ENCODE results near the gene THSD4.
A peak's percentile ranks its signal among the peaks of the same experiment; 100 is the strongest.

The THSD4 gene

DNA sequence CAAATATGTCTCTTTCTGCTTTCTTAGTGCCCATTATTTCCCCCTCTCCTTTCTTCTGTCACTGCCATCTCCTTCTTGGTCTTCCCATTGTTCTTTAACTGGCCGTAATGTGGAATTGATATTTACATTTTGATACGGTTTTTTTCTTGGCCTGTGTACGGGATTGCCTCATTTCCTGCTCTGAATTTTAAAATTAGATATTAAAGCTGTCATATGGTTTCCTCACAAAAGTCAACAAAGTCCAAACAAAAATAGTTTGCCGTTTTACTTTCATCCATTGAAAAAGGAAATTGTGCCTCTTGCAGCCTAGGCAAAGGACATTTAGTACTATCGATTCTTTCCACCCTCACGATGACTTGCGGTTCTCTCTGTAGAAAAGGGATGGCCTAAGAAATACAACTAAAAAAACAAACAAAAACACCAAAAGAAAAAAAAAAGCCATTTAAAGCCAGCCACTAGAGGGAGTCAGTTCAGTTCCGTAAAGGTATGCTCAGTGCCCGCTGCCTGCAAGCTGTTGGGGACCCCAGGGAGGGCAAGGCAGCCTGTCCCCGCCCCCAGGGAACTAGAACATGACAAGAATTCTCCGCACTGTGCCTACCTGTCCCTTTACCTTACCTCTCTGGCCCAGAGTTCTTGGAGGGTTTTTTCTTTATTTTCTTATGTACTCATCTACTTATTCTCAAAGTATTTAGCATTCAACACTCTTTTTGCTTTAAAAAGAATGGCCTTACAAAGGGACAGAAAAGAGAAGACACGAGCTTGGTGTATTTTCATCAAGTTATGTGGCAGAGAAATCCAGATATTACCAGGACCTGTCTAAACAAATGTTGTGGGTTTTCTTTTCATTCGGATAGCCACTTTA, 665.1 kb downstream of the THSD4 start:
- DNase-seq = no peak

DNA sequence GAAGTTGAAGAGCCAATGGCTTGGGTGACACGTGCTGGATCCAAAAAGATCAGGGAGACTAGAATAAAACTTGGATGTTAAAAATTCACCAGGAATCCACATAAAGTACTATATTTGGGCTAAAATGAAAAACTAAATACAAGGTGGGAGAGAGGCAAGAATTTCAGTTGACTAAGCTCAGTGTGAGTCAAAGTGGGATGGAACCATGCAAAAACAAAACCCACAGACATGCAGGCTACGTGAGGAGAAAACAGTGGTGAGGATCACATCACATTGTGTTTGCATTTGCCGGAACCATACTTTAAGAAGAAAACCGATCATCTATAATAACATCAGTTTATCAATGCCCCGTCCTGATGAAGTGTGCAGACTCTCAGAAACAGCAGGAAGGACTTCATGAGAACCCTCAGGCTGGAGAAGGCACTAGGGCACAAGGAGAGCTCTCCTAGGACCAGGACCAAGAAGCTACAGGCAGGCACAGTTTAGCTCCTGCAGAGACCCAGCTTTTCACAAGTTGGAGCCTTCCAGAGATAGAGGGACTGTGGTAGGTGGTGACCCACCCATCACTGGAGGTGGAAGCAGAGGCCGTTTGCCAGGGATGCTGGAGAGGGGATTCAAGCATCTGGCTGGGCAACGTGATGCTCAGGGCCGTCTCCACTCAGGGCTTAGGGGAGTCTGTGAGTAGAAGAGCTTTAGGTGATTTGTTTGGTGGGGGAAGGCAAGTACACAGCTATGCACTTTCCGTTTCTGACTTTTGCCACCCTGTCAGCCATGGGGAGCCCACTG, 666.1 kb downstream of the THSD4 start:
- DNase-seq = no peak

DNA sequence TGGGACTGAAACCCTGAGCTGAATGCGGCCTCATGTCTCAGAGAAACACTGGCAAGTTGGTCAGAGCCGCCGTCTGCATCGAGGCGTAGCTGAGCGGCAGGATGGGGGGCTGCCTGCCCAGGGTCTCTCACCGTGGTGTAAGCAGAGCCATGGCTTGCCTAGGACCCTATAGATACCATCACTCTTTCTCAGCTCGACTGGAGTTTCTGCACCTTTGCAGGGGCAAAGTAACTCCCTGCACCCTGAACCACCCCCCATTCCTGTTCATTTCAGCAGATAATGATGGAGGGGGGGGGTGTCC, 666.6 kb downstream of the THSD4 start:
- no peak for DNase-seq

DNA sequence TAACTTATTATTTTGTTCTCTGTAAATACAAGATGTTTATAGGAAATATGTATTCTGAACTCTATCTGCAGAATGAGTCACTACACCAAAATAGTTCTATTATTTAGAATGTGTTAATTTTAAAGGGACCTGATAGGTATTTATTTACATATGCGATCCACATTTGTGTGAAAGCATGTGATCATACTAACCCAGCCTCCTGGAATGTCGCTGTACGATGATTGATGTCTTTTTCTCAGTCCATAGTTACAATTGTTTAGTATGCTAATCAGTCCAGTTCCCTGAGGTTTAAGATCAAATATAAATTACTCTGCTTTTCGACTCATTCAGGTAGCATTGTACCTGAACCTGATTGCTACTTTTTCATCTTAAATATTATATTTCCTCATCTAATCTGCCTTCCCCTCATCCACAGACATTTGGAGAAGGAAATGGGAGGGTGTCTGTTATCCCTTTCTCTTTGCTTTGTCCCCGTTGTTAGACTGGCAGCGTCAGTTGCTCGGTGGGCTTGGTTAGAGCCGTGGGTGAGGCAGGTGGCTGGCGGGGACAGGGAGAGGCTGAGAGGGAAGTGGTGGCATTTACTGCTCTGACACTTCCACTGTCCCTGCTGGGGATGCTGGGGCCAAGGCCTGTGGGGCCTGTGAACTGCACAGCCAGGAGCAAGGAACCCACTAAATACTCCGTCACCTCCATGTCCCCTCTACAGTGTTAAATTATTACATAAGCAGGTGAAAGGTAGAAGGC, 667.3 kb downstream of the THSD4 start:
- no peak for DNase-seq

DNA sequence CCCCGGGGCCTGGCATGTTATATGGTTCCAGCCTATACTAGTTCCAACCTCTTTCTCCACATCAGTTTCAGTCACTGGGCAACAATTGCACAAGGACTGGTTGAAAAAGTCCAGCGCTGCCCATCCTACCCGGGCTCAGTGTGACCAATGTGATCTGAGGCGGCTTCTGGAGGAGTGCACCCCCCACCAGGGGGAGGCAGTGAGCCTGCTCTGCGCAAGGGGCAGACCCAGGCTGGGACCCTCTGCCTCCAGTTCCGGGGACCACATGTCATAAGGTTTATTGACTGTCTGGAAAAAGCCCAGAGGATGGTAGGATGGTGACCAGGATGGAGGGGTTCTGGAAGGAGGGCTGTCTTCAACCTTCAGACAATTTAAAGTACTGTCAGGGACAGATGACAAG, 669.4 kb downstream of the THSD4 start:
- peak; percentile 47 for DNase-seq

DNA sequence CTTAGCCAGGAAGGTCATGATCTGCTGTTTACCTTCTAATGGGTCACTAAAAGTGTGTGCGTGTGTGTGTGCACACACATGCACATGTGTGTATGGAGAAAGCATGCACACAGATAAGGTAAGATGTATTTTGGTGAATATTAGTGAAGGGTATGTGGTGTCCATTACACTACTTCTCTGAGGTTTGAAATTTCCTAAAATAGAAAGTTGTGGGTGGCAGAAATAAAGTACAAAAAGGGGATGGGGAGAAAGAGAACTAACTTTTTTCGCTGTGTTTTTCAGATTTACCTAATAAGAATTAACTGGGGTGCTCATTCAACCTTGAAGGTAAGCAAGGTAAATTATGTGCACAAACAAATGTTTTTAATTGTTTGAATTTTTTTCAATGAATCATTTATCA, 670.7 kb downstream of the THSD4 start:
- DNase-seq = no peak

DNA sequence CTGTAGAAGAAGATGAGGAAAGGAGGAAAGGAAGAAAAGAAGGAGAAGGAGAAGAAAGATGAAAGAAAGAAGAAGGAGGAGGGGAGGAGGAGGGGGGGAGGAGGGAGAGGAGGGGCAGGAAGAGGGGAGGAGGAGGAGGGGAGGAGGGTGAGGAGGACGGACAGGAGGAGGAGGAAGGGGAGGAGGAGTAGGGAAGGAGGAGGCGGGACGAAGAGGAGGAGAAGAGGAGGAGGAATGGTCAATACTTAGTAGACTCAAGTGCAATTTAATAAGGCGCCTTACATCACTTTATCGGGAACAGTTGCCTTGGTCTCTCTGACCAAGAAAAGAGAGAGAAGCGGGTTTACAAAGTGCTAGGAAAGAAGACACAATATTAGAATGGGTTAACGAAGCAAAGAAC, 671.4 kb downstream of the THSD4 start:
- DNase-seq = no peak

DNA sequence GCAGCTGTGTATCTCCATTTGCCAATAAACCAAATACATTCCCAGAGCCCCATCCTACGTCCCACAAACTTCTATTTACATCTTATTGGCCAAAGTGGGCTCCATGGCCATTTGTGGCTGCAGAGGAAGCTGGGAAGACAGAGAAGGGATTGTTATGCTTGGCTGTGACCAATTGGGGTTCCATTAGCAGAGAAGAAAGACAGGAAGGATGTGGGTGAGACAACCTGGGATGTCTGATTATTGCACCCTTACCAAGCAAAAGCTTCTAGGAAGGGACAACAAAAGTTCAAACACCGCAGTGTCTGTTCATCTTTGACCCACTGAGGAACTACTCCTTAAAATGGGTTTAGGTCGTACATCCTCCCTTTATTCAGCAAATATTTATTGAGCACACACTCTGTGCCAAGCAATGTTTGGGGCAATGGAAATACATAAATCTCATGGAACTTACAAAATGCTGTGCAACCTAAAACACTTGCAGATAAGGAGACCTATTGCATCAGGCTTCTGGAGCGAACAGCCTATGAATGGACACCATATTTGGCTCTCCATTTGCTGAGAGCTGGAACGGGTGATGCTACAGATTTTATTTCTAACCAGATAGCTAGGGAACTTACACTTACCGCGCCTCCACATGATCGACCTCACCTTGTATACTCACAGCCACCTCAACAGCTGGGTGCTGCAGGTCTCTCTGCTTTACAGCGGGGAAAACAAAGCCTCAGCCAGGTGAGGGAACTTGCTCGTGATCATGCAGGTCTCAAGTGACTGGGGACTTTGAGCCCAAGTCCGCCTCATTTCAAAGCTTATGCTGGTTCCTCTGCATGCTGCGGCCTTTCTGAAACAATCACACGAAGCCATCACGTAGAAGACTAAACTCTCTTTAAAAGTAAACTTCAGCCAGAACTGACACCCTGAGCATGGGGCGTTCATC, 673.6 kb downstream of the THSD4 start:
- peak; percentile 51 for DNase-seq

DNA sequence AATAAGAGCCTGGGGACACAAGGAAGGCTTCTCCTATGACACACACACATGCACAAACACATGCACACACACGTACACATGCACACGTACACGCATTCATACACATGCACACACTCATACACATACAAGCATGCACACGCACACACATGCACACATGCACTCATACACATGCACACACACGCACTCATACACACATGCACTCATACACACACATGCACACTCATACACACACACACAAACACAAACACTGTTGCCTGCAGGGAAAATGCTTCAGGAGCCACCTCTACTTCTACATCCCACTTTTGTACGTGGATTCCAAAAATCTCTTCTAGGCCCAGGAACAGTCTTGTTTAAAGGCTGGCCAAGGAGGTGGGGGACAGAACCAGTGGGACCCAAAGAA, 674.3 kb downstream of the THSD4 start:
- DNase-seq = peak; percentile 37

DNA sequence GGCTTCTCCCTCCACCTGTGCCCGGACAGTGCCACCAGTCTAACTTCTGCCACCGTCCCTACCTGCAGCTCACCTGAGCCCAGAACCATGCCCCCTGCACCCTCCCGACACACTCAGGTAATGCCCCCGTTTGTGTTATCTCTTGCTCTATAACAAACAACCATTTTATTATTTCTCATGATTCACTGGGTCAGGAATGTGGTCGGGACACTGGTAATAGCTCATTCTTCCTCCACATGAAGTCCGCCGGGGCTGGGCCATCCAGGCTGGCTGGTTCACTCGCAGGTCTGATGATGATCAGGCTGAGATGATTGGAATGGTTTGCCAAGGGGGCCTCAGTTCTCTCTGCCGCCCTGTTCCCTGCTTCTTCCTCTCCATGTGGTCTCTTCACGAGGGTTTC, 674.8 kb downstream of the THSD4 start:
- peak; percentile 81 for DNase-seq

DNA sequence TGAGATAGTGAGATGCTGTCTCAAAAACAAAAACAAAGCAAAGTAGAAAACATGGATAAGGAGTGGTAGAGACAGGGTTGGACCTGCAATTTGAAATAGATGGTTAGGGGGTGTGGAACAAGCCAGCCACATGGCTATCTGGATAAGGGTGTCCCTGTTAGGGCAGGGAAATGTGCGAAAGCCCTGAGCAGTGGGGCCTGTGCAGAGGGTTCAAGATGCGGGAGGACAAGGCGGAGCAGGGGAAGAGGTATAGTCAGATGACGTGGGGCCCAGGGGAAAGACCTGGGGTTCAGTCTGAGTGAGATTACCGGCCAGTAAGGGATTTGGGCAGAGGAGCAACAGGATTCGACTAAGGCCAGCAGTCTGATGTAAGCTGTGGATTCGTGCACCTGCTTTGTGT, 676.7 kb downstream of the THSD4 start:
- no peak for DNase-seq

DNA sequence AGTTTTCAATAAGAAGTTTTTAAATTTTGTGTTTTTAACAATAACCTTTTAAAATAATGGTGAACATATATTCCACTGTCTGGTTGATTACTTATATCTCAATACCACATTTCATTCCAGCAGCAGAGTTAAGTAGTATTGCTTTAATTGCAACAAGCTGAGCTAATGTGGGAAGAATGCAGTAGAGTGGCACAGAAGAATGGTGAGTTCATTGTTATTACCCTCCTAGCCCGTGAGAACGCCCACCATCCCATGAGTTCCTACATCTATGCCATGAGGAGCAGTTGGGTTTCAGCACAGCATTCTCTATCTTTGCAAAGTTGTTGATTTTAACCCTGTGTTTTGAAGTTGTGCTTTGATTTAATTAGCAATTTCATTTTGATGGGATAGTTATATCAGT, 677.2 kb downstream of the THSD4 start:
- DNase-seq = peak; percentile 67

DNA sequence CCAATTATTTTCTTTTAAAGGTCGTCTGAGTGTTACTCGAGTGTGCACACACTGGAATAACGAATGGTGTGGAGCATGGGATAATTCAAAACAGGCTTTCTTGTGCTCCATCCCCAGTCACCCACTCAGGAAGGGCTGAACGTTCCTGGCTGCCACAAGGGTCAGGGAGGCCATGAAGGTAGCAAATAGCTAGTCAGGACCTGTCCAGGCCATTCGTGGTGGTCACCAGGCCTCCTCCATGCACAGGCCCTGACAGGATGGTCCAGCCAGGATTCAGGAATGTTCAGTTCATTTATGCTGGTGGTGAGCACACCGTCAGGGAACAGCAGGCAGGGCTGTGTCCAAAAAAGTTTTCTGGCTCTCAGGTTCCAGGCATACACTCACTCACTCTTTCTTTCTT, 683.4 kb downstream of the THSD4 start:
- DNase-seq = peak; percentile 32

DNA sequence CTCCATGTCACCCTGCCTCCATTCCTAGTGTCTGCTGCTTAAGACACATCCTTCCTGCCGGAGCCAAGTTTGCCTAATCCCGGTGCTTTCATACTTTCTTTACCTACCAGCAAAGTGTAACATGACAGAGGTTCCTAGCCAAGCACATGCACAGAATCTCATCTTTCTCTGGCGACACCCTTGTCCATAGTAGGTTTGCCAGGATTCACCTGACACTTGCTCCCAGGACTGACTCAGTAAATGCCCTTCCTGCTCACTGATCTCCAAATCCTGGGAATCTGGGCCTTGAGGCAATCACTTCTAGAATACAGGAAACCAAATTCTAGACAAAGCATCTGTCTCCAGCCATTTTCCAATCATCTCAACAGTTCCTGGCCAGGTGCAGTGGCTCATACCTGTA, 684.9 kb downstream of the THSD4 start:
- DNase-seq = peak; percentile 30

DNA sequence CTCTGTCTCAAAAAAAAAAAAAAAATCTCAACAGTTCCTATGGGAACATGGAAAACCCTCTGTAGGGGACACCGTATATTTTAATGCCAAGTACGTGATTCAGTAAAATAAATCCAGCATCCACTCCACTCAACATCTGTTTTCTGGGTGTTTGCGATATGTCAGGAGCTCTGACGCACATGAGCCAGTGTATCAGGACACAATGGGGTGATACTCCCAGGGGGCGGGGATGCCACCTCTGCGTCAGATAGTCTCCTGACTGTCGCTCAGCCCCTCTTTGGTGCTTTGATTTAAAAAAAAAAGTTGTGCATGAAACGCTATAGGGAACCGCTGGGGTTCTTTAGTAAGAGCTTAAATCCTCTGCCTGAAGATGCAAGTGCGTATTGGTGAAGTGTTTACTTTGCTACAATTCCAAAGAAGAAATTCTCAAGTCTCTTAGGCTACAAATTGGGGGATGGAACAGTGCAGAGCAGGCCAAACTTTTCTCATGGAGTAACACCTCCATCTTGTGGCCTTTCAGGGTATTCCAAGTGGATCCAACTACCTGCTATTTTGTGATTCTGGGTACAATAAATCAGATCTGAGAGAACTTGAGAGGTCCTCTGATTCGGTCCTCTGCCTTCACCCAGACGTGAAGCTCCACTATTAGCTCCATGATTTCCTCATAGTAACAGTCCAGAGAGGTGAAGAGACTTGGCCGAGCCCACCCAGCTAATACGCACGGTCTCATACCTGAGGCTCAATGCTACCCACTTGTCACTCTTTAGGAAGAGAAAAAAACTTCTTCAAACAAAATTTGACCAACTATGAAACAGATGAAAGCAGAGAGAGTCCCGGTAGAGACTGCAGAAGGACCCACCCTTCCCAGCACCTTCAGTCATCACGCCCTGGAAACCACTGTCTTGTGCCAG, 685.8 kb downstream of the THSD4 start:
- DNase-seq = peak; percentile 55

DNA sequence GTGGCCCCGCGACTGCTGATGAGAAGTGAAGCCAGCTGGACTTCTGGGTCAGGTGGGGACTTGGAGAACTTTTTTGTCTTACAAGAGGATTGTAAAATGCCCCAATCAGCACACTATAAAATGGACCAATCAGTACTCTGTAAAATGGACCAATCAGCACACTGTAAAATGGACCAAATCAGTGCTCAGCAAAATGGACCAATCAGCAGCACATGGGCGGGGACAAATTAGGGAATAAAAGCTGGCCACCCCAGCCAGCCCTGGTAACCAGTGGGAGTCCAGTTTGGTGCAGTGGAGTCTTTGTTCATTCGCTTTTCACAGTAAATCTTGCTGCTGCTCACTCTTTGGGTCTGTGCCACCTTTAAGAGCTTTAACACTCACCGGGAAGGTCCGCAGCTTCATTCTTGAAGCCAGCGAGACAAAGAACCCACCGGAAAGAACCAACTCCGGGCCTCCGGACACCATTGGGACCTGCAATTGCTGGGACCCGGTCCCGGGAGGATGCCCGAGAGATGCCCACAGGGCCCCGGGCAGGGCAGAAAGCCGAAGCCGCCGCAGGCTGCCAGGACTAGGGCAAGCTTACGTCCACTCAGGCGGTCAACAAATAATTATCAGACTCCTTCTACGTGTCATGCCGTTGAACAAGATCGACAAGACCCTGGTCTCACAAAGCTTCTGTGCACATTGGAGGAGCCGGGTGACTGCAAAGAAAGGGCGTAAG, 686.8 kb downstream of the THSD4 start:
- DNase-seq = no peak

DNA sequence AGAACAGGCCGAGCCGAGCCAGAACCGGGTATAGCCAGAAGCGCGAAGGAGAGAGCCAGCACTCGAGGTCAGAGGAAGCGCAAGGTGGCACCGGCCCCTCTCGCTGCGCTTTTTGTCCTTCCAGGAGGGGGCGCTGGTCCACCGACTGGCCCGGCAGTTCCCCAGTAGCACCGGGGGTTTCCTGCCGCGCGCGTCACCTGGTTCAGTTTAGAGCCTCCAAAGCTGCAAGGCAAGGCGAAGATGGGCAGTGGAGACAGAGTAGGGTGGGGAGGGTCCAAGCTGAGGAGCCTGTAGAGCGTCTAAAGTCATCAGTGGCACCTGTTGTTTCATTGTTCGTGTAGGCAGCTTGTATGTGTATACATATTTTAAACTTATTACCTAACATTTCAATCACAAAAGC, 687.5 kb downstream of the THSD4 start:
- DNase-seq = peak; percentile 62

DNA sequence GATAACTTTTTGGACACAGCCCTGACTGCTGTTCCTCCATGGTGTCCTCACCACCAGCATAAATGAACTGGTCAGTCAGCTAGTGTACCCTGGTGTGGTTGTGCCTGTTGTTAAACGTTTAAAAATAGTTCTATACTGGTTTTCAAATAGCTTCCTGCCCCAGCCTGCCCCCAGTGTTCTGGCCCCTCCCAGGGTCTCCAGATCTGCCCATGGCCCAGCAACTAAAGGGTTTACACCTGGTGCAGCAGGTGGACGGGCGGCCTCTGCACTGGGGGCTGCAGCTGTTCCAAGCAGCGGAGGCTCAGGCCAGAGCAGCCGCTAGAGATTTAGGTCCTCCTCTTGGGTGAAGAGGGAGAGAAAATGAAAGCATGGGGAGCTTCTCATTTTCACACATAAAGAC, 689.0 kb downstream of the THSD4 start:
- DNase-seq = no peak

DNA sequence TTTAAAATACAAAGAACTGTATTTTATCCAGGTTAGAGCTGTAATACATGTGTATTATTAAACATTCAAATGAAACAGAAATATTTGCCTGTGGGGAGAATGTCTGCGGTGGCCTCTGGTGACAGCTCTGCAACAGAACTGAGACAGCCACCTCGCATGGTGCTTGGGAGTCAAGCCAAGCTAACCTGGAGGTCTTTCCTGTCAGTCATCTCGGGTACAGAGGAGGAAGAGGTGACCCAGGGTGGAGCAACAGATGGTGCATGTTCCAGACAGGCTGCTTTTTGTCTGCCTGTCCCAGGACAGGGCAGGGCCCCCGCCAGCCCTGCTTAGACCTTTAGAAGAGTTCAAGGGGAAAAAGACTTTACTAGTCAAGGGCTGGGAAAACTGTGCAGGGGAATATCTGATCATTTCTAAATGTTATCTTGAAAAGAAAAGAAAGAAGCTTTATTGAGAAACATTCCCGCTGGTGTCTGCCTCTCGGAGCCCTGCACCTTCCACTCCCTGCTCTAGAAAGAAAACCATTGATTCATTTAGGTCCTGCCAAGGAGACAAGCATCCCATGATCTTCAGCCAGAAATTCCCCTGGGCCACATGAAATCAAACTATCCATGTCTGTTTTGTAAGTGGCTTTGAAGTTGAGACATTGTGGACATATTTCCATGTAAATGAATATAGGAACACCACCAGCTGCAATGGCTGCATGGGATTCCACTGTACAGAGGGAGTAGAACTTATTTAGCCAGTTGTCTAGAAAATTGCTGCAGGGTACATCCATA, 689.6 kb downstream of the THSD4 start:
- DNase-seq = peak; percentile 47

DNA sequence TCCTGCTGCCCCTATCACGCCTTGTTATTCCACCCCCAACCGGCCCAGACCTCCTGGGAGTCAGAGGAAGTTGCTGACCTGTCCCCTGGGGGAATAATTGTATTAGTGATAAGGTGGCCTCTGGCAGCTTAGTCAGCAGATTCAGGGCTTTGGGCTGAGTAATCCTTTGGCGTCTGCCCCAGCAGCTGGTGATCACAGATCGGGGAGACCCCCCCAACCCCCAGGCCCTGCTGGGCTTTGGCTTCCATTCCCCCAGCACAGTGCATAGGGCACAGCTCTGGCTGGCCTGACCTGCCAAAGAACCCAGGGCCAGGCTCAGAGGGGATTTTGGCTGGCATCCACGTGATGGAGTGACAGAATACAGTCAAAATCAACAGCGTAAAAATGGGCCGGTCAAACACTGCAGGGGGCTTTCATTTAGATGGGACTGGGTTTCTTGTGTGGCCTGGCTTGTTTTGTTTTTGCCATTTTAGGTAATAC, 691.2 kb downstream of the THSD4 start:
- peak; percentile 79 for DNase-seq

All from islet precursor cell (in vitro differentiated cells).